SJSA1 (cell line): ENCODE data around the gene S100A8. TPM values are rescaled to one million over a fixed set of nuclear protein-coding genes. Genes with fewer than 3 reads are reported as not detected.
"Not testable (repeated sequence)": the region's sequence is repeated elsewhere in the genome, so short reads cannot be mapped to it uniquely, and the experiment has no call there.

Experiments
- DNase-seq, 2 experiments: peaks; one replicate each; pipeline ENCODE4 v3.0.0-alpha.2; 2015 to 2020; ENCODE audit warnings: low spot score in 2 of 2, low read depth in 1 of 2
- H3K27ac ChIP-seq: fragments of 250-450 bp; sonication (Bioruptor Pico); 2 replicates; pipeline ENCODE4 v1.5.1; 2020; ENCODE audit warnings: mild to moderate bottlenecking, moderate library complexity
- H3K27me3 ChIP-seq: fragments of 250-450 bp; sonication (Bioruptor Pico); replicated peaks from 2 replicates; pipeline ENCODE4 v1.5.1; 2020; ENCODE audit warnings: mild to moderate bottlenecking, moderate library complexity
- H3K36me3 ChIP-seq: fragments of 250-450 bp; sonication (Bioruptor Pico); 2 replicates; pipeline ENCODE4 v1.5.1; 2020; ENCODE audit warnings: mild to moderate bottlenecking
- H3K4me1 ChIP-seq: fragments of 250-450 bp; sonication (Bioruptor Pico); replicated peaks from 2 replicates; pipeline ENCODE4 v1.6.1; 2021; ENCODE audit warnings: mild to moderate bottlenecking
- H3K4me3 ChIP-seq: fragments of 250-450 bp; sonication (Bioruptor Pico); 2 replicates; pipeline ENCODE4 v1.5.1; 2020; ENCODE audit warnings: mild to moderate bottlenecking
- H3K9me3 ChIP-seq: fragments of 250-450 bp; sonication (Bioruptor Pico); replicated peaks from 2 replicates; pipeline ENCODE4 v1.5.1; 2020; ENCODE audit warnings: mild to moderate bottlenecking
- total RNA-seq: library from RNA; depleted of rRNA; stranded (reverse); fragments of >200 nt; shearing (Covaris generic); gene quantifications from 2 replicates; pipeline ENCODE4 v1.2.3, GENCODE V29; 2014

The S100A8 gene
- total RNA-seq, 1 experiment from 2014 or later, result not detected

GRCh38 chr1:153347856-153348255, 43.0 kb downstream of the S100A8 start:
- no peaks in the 10 kb centered on the region for H3K9me3 ChIP-seq
- H3K4me3 ChIP-seq, result no peak overlapping the region
- no peaks in the 10 kb centered on the region for H3K4me1 ChIP-seq
- no peak for DNase-seq
- H3K27ac ChIP-seq, result no peak overlapping the region
- no peaks in the 10 kb centered on the region for H3K36me3 ChIP-seq
- H3K27me3 ChIP-seq, result peaks cover 41% of the 10 kb centered on the region

GRCh38 chr1:153347049-153347448, 43.8 kb downstream of the S100A8 start:
- H3K9me3 ChIP-seq, H3K4me3 ChIP-seq, H3K36me3 ChIP-seq, DNase-seq, H3K4me1 ChIP-seq, H3K27ac ChIP-seq: not testable (repeated sequence)
- peaks cover 39% of the 10 kb centered on the region for H3K27me3 ChIP-seq

- no peaks in the 10 kb centered on the region for H3K9me3 ChIP-seq
- no peaks in the 10 kb centered on the region for H3K36me3 ChIP-seq
- peaks cover 34% of the 10 kb centered on the region for H3K27me3 ChIP-seq
- no peak overlapping the region for H3K27ac ChIP-seq
- H3K4me1 ChIP-seq, result no peaks in the 10 kb centered on the region
- no peak for DNase-seq
- no peak overlapping the region for H3K4me3 ChIP-seq
Observed at GRCh38 chr1:153346077-153346723, 44.7 kb downstream of the S100A8 start.

- Histone ChIP-seq H3K9me3 (no peaks in the 10 kb centered on the region), H3K27me3 (peaks cover 29% of the 10 kb centered on the region), H3K27ac (no peak overlapping the region), H3K4me3 (no peak overlapping the region), H3K36me3 (no peaks in the 10 kb centered on the region), H3K4me1 (no peaks in the 10 kb centered on the region)
- DNase-seq, result no peak
Observed at GRCh38 chr1:153345187-153346076, 45.4 kb downstream of the S100A8 start.

- Histone ChIP-seq H3K9me3 (no peaks in the 10 kb centered on the region; the same call in 1 of the 2 replicates), H3K27ac (no peak overlapping the region), H3K4me3 (no peak overlapping the region), H3K27me3 (peaks cover 23% of the 10 kb centered on the region), H3K36me3 (no peaks in the 10 kb centered on the region), H3K4me1 (no peaks in the 10 kb centered on the region)
- DNase-seq, result no peak
Observed at GRCh38 chr1:153344718-153345025, 46.2 kb downstream of the S100A8 start.

- H3K9me3 ChIP-seq, result no peaks in the 10 kb centered on the region; the same call in 1 of the 2 replicates
Observed at GRCh38 chr1:153343811-153344717, 46.8 kb downstream of the S100A8 start.

GRCh38 chr1:153343040-153343681, 47.7 kb downstream of the S100A8 start:
- Histone ChIP-seq H3K9me3 (no peaks in the 10 kb centered on the region; the same call in 1 of the 2 replicates), H3K4me1 (no peaks in the 10 kb centered on the region), H3K27ac (no peak overlapping the region), H3K36me3 (no peaks in the 10 kb centered on the region), H3K4me3 (no peak overlapping the region), H3K27me3 (peaks cover 14% of the 10 kb centered on the region)
- no peak for DNase-seq

More at GRCh38 chr1:153343811-153344717, 46.8 kb downstream of the S100A8 start:
- Histone ChIP-seq H3K27me3 (peaks cover 17% of the 10 kb centered on the region), H3K36me3 (no peaks in the 10 kb centered on the region), H3K4me3 (no peak overlapping the region), H3K4me1 (no peaks in the 10 kb centered on the region), H3K27ac (no peak overlapping the region)
- no peak for DNase-seq

GRCh38 chr1:153342178-153342577, 48.7 kb downstream of the S100A8 start:
- peaks cover 9% of the 10 kb centered on the region for H3K27me3 ChIP-seq
- H3K4me3 ChIP-seq, result no peak overlapping the region
- no peaks in the 10 kb centered on the region; the same call in 1 of the 2 replicates for H3K9me3 ChIP-seq
- no peak for DNase-seq
- no peaks in the 10 kb centered on the region for H3K36me3 ChIP-seq
- H3K27ac ChIP-seq, result no peak overlapping the region
- no peaks in the 10 kb centered on the region for H3K4me1 ChIP-seq

GRCh38 chr1:153341431-153341934, 49.4 kb downstream of the S100A8 start:
- no peaks in the 10 kb centered on the region for H3K36me3 ChIP-seq
- no peaks in the 10 kb centered on the region for H3K4me1 ChIP-seq
- no peaks in the 10 kb centered on the region; the same call in 1 of the 2 replicates for H3K9me3 ChIP-seq
- no peak for DNase-seq
- H3K4me3 ChIP-seq, result no peak overlapping the region
- peaks cover 3% of the 10 kb centered on the region for H3K27me3 ChIP-seq
- no peak overlapping the region for H3K27ac ChIP-seq

GRCh38 chr1:153340356-153340755, 50.5 kb downstream of the S100A8 start:
- no peaks in the 10 kb centered on the region for H3K36me3 ChIP-seq
- 0 out of 2 replicates have a peak, but pooled peaks cover 2% of the 10 kb centered on the region for H3K27me3 ChIP-seq
- H3K4me1 ChIP-seq, result no peaks in the 10 kb centered on the region
- H3K4me3 ChIP-seq, result no peak overlapping the region
- no peak for DNase-seq
- no peaks in the 10 kb centered on the region; the same call in 1 of the 2 replicates for H3K9me3 ChIP-seq
- H3K27ac ChIP-seq, result no peak overlapping the region
